Mesothelial cell of epicardium (in vitro differentiated cells): ENCODE results near the gene OR2T6. TPM values are rescaled to one million over a fixed set of nuclear protein-coding genes. Genes with fewer than 3 reads are reported as not detected.
"Not testable (repeated sequence)": the region's sequence is repeated elsewhere in the genome, so short reads cannot be mapped to it uniquely, and the experiment has no call there.

Source experiments
- DNase-seq, 2 experiments: peaks; one replicate each; pipeline ENCODE4 v3.0.0; 2021; ENCODE audit warnings: low spot score in 2 of 2; ENCODE audit not compliant: unreplicated experiment in 2 of 2
- H3K27ac Mint-ChIP-seq: 2 replicates; pipeline ENCODE4 v1.8.0; 2021; ENCODE audit warnings: mixed read lengths
- H3K27me3 Mint-ChIP-seq: 2 replicates; pipeline ENCODE4 v1.8.0; 2021; ENCODE audit warnings: low read depth, mixed read lengths
- H3K36me3 Mint-ChIP-seq: 2 replicates; pipeline ENCODE4 v1.8.0; 2021; ENCODE audit warnings: mixed read lengths
- H3K4me1 Mint-ChIP-seq: 2 replicates; pipeline ENCODE4 v1.8.0; 2021; ENCODE audit warnings: mixed read lengths
- H3K4me3 Mint-ChIP-seq: 2 replicates; pipeline ENCODE4 v1.8.0; 2021; ENCODE audit warnings: mild to moderate bottlenecking, moderate library complexity, mixed read lengths
- H3K9me3 Mint-ChIP-seq: 2 replicates; pipeline ENCODE4 v1.8.0; 2021; ENCODE audit warnings: mixed read lengths
- CTCF ChIP-seq: fragments of 200-600 bp; sonication (generic); IDR thresholded peaks from one replicate; pipeline ENCODE4 v1.5.0; 2021; ENCODE audit warnings: antibody characterized with exemption; ENCODE audit not compliant: unreplicated experiment
- total RNA-seq: library from RNA; stranded (reverse); gene quantifications from 3 replicates; pipeline ENCODE4 v1.2.1, GENCODE V29; 2021

Gene OR2T6
- total RNA-seq, 1 donor from 2014 or later, result not detected

GRCh38 chr1:248417854-248418253, 42.3 kb downstream of the OR2T6 start:
- no peak for TF ChIP-seq CTCF
- Mint-ChIP-seq H3K9me3 (peaks cover 64% of the 10 kb centered on the region), H3K27ac (no peak overlapping the region), H3K4me1 (no peaks in the 10 kb centered on the region), H3K4me3 (no peak overlapping the region), H3K27me3 (no peaks in the 10 kb centered on the region), H3K36me3 (no peaks in the 10 kb centered on the region)
- DNase-seq, result no peak

GRCh38 chr1:248421384-248421783, 45.8 kb downstream of the OR2T6 start:
- no peak overlapping the region for H3K4me3 Mint-ChIP-seq
- H3K27ac Mint-ChIP-seq, result no peak overlapping the region
- H3K9me3 Mint-ChIP-seq, result peaks cover 55% of the 10 kb centered on the region

GRCh38 chr1:248427526-248428191, 52.1 kb downstream of the OR2T6 start:
- not testable (repeated sequence) for H3K36me3 Mint-ChIP-seq, DNase-seq, H3K27ac Mint-ChIP-seq, H3K4me1 Mint-ChIP-seq, H3K4me3 Mint-ChIP-seq, H3K27me3 Mint-ChIP-seq
- peaks cover 65% of the 10 kb centered on the region for H3K9me3 Mint-ChIP-seq

More at GRCh38 chr1:248421384-248421783, 45.8 kb downstream of the OR2T6 start:
- H3K4me1 Mint-ChIP-seq, result no peaks in the 10 kb centered on the region
- H3K36me3 Mint-ChIP-seq, result no peaks in the 10 kb centered on the region
- H3K27me3 Mint-ChIP-seq, result no peaks in the 10 kb centered on the region
- TF ChIP-seq CTCF, result no peak
- DNase-seq, result no peak

- H3K9me3 Mint-ChIP-seq, result peaks cover 61% of the 10 kb centered on the region
- H3K27ac Mint-ChIP-seq, DNase-seq: not testable (repeated sequence)
Observed at GRCh38 chr1:248428192-248428533, 52.6 kb downstream of the OR2T6 start.

GRCh38 chr1:248431683-248432082, 56.1 kb downstream of the OR2T6 start:
- not testable (repeated sequence) for H3K27me3 Mint-ChIP-seq, DNase-seq, H3K36me3 Mint-ChIP-seq, H3K27ac Mint-ChIP-seq, H3K4me3 Mint-ChIP-seq, H3K4me1 Mint-ChIP-seq
- H3K9me3 Mint-ChIP-seq, result peaks cover 52% of the 10 kb centered on the region

More at GRCh38 chr1:248428192-248428533, 52.6 kb downstream of the OR2T6 start:
- H3K4me1 Mint-ChIP-seq, H3K4me3 Mint-ChIP-seq, H3K36me3 Mint-ChIP-seq, H3K27me3 Mint-ChIP-seq: not testable (repeated sequence)

GRCh38 chr1:248432201-248432600, 56.7 kb downstream of the OR2T6 start:
- not testable (repeated sequence) for H3K36me3 Mint-ChIP-seq, H3K27ac Mint-ChIP-seq

GRCh38 chr1:248433811-248434415, 58.4 kb downstream of the OR2T6 start:
- not testable (repeated sequence) for H3K27me3 Mint-ChIP-seq, H3K4me1 Mint-ChIP-seq, H3K36me3 Mint-ChIP-seq, H3K27ac Mint-ChIP-seq, H3K4me3 Mint-ChIP-seq, DNase-seq
- H3K9me3 Mint-ChIP-seq, result peaks cover 45% of the 10 kb centered on the region

More at GRCh38 chr1:248432201-248432600, 56.7 kb downstream of the OR2T6 start:
- H3K4me1 Mint-ChIP-seq, H3K4me3 Mint-ChIP-seq, H3K27me3 Mint-ChIP-seq, DNase-seq: not testable (repeated sequence)
- peaks cover 48% of the 10 kb centered on the region for H3K9me3 Mint-ChIP-seq

- H3K4me1 Mint-ChIP-seq, DNase-seq, H3K36me3 Mint-ChIP-seq, H3K27me3 Mint-ChIP-seq, H3K4me3 Mint-ChIP-seq, H3K27ac Mint-ChIP-seq: not testable (repeated sequence)
- H3K9me3 Mint-ChIP-seq, result peaks cover 46% of the 10 kb centered on the region
Observed at GRCh38 chr1:248434913-248435312, 59.4 kb downstream of the OR2T6 start.

GRCh38 chr1:248436303-248436702, 60.8 kb downstream of the OR2T6 start:
- H3K27me3 Mint-ChIP-seq, DNase-seq, H3K4me3 Mint-ChIP-seq, H3K36me3 Mint-ChIP-seq, H3K4me1 Mint-ChIP-seq, H3K27ac Mint-ChIP-seq: not testable (repeated sequence)
- peaks cover 42% of the 10 kb centered on the region for H3K9me3 Mint-ChIP-seq

- not testable (repeated sequence) for H3K27me3 Mint-ChIP-seq, H3K27ac Mint-ChIP-seq, H3K36me3 Mint-ChIP-seq, DNase-seq, H3K4me1 Mint-ChIP-seq, H3K4me3 Mint-ChIP-seq
- H3K9me3 Mint-ChIP-seq, result peaks cover 38% of the 10 kb centered on the region
Observed at GRCh38 chr1:248438668-248439067, 63.1 kb downstream of the OR2T6 start.

GRCh38 chr1:248439283-248439682, 63.7 kb downstream of the OR2T6 start:
- H3K27me3 Mint-ChIP-seq, result not testable (repeated sequence)

More at GRCh38 chr1:248439283-248439682, 63.7 kb downstream of the OR2T6 start:
- not testable (repeated sequence) for DNase-seq, H3K4me1 Mint-ChIP-seq, H3K36me3 Mint-ChIP-seq, H3K4me3 Mint-ChIP-seq, H3K27ac Mint-ChIP-seq
- H3K9me3 Mint-ChIP-seq, result peaks cover 42% of the 10 kb centered on the region
